Stimulated activated naive CD8-positive, alpha-beta T cell treated with anti-CD3 and anti-CD28 coated beads, Interleukin-15, amount 100 ng/mL, for 72 hours (primary cell): ENCODE measurements around the gene CPED1.

Source experiments
- ATAC-seq: fragments of 150-1000 bp; cut with Tn5 transposase; 2 replicates; pipeline ENCODE4 v1.10.0; 2021; ENCODE audit warnings: mild to moderate bottlenecking, moderate library complexity
- DNase-seq, 2 donors: peaks; one replicate each; pipeline ENCODE4 v3.0.0; 2021 to 2022
- H3K27ac Mint-ChIP-seq, 2 donors: one replicate each; pipeline ENCODE4 v1.8.0; 2022; ENCODE audit warnings: mild to moderate bottlenecking in 2 of 2, mixed read lengths in 2 of 2, moderate library complexity in 2 of 2
- H3K27me3 Mint-ChIP-seq: one replicate; pipeline ENCODE4 v1.8.0; 2022; ENCODE audit warnings: mixed read lengths
- H3K4me1 Mint-ChIP-seq: one replicate; pipeline ENCODE4 v1.8.0; 2022; ENCODE audit warnings: mild to moderate bottlenecking, mixed read lengths
- H3K4me3 Mint-ChIP-seq, 2 donors: one replicate each; pipeline ENCODE4 v1.8.0; 2022; ENCODE audit warnings: mild to moderate bottlenecking in 2 of 2, mixed read lengths in 2 of 2, moderate library complexity in 1 of 2
- H3K9me3 Mint-ChIP-seq, 2 donors: one replicate each; pipeline ENCODE4 v1.8.0; 2022; ENCODE audit warnings: mixed read lengths in 2 of 2

The CPED1 gene

GRCh38 chr7:121084256-121084655 lies 95.7 kb downstream of the CPED1 start:
- Mint-ChIP-seq H3K4me3 (no peak overlapping the region), H3K27ac (no peak overlapping the region)

GRCh38 chr7:121084748-121085336 lies 96.3 kb downstream of the CPED1 start:
- H3K4me3 Mint-ChIP-seq, result no peak overlapping the region
- ATAC-seq, result no peak
- DNase-seq, result no peak
- H3K27me3 Mint-ChIP-seq, result peaks cover 12% of the 10 kb centered on the region
- no peak overlapping the region for H3K27ac Mint-ChIP-seq
- H3K9me3 Mint-ChIP-seq, result no peaks in the 10 kb centered on the region
- H3K4me1 Mint-ChIP-seq, result no peaks in the 10 kb centered on the region

More at GRCh38 chr7:121084256-121084655, 95.7 kb downstream of the CPED1 start:
- Mint-ChIP-seq H3K4me1 (no peaks in the 10 kb centered on the region), H3K9me3 (no peaks in the 10 kb centered on the region), H3K27me3 (peaks cover 14% of the 10 kb centered on the region)
- no peak for DNase-seq
- ATAC-seq, result no peak

- no peaks in the 10 kb centered on the region for H3K9me3 Mint-ChIP-seq
- H3K27me3 Mint-ChIP-seq, result peaks cover 5% of the 10 kb centered on the region
- H3K4me3 Mint-ChIP-seq, result no peak overlapping the region
- H3K27ac Mint-ChIP-seq, result no peak overlapping the region
- DNase-seq (no peak), ATAC-seq (no peak)
- H3K4me1 Mint-ChIP-seq, result no peaks in the 10 kb centered on the region
Observed at GRCh38 chr7:121085922-121086321, 97.4 kb downstream of the CPED1 start.

- Mint-ChIP-seq H3K4me3 (no peak overlapping the region), H3K27ac (no peak overlapping the region), H3K27me3 (peaks cover 5% of the 10 kb centered on the region), H3K4me1 (no peaks in the 10 kb centered on the region), H3K9me3 (no peaks in the 10 kb centered on the region)
- DNase-seq, result no peak
- no peak for ATAC-seq
Observed at GRCh38 chr7:121088870-121089269, 100.4 kb downstream of the CPED1 start.

- no peak overlapping the region for H3K27ac Mint-ChIP-seq
- ATAC-seq (no peak), DNase-seq (no peak)
- no peak overlapping the region for H3K4me3 Mint-ChIP-seq
- H3K9me3 Mint-ChIP-seq, result no peaks in the 10 kb centered on the region
- H3K4me1 Mint-ChIP-seq, result no peaks in the 10 kb centered on the region
- H3K27me3 Mint-ChIP-seq, result no peaks in the 10 kb centered on the region
Observed at GRCh38 chr7:121094829-121095228, 106.3 kb downstream of the CPED1 start.

- no peaks in the 10 kb centered on the region for H3K4me1 Mint-ChIP-seq
- ATAC-seq (no peak), DNase-seq (no peak)
- no peaks in the 10 kb centered on the region for H3K27me3 Mint-ChIP-seq
- no peak overlapping the region for H3K27ac Mint-ChIP-seq
- H3K4me3 Mint-ChIP-seq, result no peak overlapping the region
- H3K9me3 Mint-ChIP-seq, result no peaks in the 10 kb centered on the region
Observed at GRCh38 chr7:121097577-121097976, 109.1 kb downstream of the CPED1 start.

- H3K4me1 Mint-ChIP-seq, result no peaks in the 10 kb centered on the region
- no peak for DNase-seq
- no peaks in the 10 kb centered on the region for H3K27me3 Mint-ChIP-seq
- no peak for ATAC-seq
- no peak overlapping the region for H3K4me3 Mint-ChIP-seq
- no peak overlapping the region for H3K27ac Mint-ChIP-seq
- H3K9me3 Mint-ChIP-seq, result no peaks in the 10 kb centered on the region
Observed at GRCh38 chr7:121099572-121099971, 111.1 kb downstream of the CPED1 start.

- no peaks in the 10 kb centered on the region for H3K4me1 Mint-ChIP-seq
- ATAC-seq, result no peak
- H3K27ac Mint-ChIP-seq, result no peak overlapping the region
- no peak overlapping the region for H3K4me3 Mint-ChIP-seq
- H3K27me3 Mint-ChIP-seq, result no peaks in the 10 kb centered on the region
- no peaks in the 10 kb centered on the region for H3K9me3 Mint-ChIP-seq
- no peak for DNase-seq
Observed at GRCh38 chr7:121101083-121101482, 112.6 kb downstream of the CPED1 start.

- no peaks in the 10 kb centered on the region for H3K9me3 Mint-ChIP-seq
Observed at GRCh38 chr7:121101621-121102020, 113.1 kb downstream of the CPED1 start.

GRCh38 chr7:121102619-121103018 lies 114.1 kb downstream of the CPED1 start:
- Mint-ChIP-seq H3K4me3 (no peak overlapping the region), H3K9me3 (no peaks in the 10 kb centered on the region), H3K4me1 (no peaks in the 10 kb centered on the region), H3K27me3 (no peaks in the 10 kb centered on the region), H3K27ac (no peak overlapping the region)
- ATAC-seq (no peak), DNase-seq (no peak)

More at GRCh38 chr7:121101621-121102020, 113.1 kb downstream of the CPED1 start:
- Mint-ChIP-seq H3K4me1 (no peaks in the 10 kb centered on the region), H3K27ac (no peak overlapping the region), H3K27me3 (no peaks in the 10 kb centered on the region), H3K4me3 (no peak overlapping the region)
- DNase-seq (no peak), ATAC-seq (no peak)

GRCh38 chr7:121103086-121103485 lies 114.6 kb downstream of the CPED1 start:
- H3K27me3 Mint-ChIP-seq, result no peaks in the 10 kb centered on the region
- no peaks in the 10 kb centered on the region for H3K9me3 Mint-ChIP-seq
- no peaks in the 10 kb centered on the region for H3K4me1 Mint-ChIP-seq
- no peak overlapping the region for H3K4me3 Mint-ChIP-seq
- no peak overlapping the region for H3K27ac Mint-ChIP-seq
- ATAC-seq (no peak), DNase-seq (no peak)

GRCh38 chr7:121103579-121103978 lies 115.1 kb downstream of the CPED1 start:
- no peak for DNase-seq
- Mint-ChIP-seq H3K27ac (no peak overlapping the region), H3K4me3 (no peak overlapping the region), H3K9me3 (no peaks in the 10 kb centered on the region), H3K27me3 (no peaks in the 10 kb centered on the region), H3K4me1 (no peaks in the 10 kb centered on the region)
- ATAC-seq, result no peak

GRCh38 chr7:121105262-121105661 lies 116.8 kb downstream of the CPED1 start:
- ATAC-seq (no peak), DNase-seq (no peak)
- H3K27me3 Mint-ChIP-seq, result no peaks in the 10 kb centered on the region
- H3K9me3 Mint-ChIP-seq, result no peaks in the 10 kb centered on the region
- no peak overlapping the region for H3K4me3 Mint-ChIP-seq
- H3K27ac Mint-ChIP-seq, result no peak overlapping the region
- no peaks in the 10 kb centered on the region for H3K4me1 Mint-ChIP-seq

- peak; percentile 74 for ATAC-seq
- peaks cover 5% of the 10 kb centered on the region for H3K27me3 Mint-ChIP-seq
- H3K4me3 Mint-ChIP-seq, result no peak overlapping the region
Observed at GRCh38 chr7:121107923-121108498, 119.5 kb downstream of the CPED1 start.

GRCh38 chr7:121109145-121109544 lies 120.6 kb downstream of the CPED1 start:
- H3K9me3 Mint-ChIP-seq, result no peaks in the 10 kb centered on the region
- ATAC-seq, result no peak
- DNase-seq, result no peak
- peaks cover 5% of the 10 kb centered on the region for H3K27me3 Mint-ChIP-seq
- H3K4me3 Mint-ChIP-seq, result no peak overlapping the region
- no peaks in the 10 kb centered on the region for H3K4me1 Mint-ChIP-seq
- H3K27ac Mint-ChIP-seq, result no peak overlapping the region

More at GRCh38 chr7:121107923-121108498, 119.5 kb downstream of the CPED1 start:
- H3K4me1 Mint-ChIP-seq, result no peaks in the 10 kb centered on the region
- no peak overlapping the region for H3K27ac Mint-ChIP-seq
- no peak for DNase-seq
- no peaks in the 10 kb centered on the region for H3K9me3 Mint-ChIP-seq

- H3K4me3 Mint-ChIP-seq, result no peak overlapping the region
- H3K4me1 Mint-ChIP-seq, result no peaks in the 10 kb centered on the region
- no peak overlapping the region for H3K27ac Mint-ChIP-seq
- peaks cover 13% of the 10 kb centered on the region for H3K27me3 Mint-ChIP-seq
- DNase-seq (no peak), ATAC-seq (no peak)
- no peaks in the 10 kb centered on the region for H3K9me3 Mint-ChIP-seq
Observed at GRCh38 chr7:121113288-121113687, 124.8 kb downstream of the CPED1 start.

- Mint-ChIP-seq H3K9me3 (no peaks in the 10 kb centered on the region), H3K4me1 (no peaks in the 10 kb centered on the region), H3K27me3 (peaks cover 8% of the 10 kb centered on the region), H3K4me3 (no peak overlapping the region), H3K27ac (no peak overlapping the region)
- DNase-seq (no peak), ATAC-seq (no peak)
Observed at GRCh38 chr7:121116396-121116795, 127.9 kb downstream of the CPED1 start.
